CD4-positive, alpha-beta T cell treated with Interleukin-15 for 4 hours (primary cell): ENCODE results near the gene LRBA.
"Not testable (repeated sequence)": the region's sequence is repeated elsewhere in the genome, so short reads cannot be mapped to it uniquely, and the experiment has no call there.

Source experiments
- DNase-seq: peaks from one replicate; pipeline ENCODE4 v3.0.0-alpha.2; 2020; ENCODE audit warnings: low spot score

LRBA gene

GRCh38 chr4:150942539-150942938 lies 72.5 kb downstream of the LRBA start:
- no peak for DNase-seq

DNA sequence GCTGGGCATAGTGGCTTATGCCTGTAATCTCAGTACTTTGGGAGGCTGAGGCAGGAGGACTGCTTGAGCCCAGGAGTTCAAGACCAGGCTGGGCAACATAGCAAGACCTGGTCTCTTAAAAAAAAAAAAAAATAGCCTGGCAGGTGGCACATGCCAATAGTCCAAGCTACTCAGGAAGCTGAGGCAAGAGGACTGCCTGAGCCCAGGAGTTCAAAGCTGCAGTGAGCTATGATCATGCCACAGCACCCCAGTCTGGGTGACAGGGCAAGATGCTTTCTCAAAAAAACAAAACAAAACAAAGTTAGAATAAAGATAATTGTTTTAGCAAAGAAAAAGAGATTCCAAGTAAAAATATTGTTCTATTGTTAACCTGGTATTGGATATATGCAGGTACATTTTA lies 75.0 kb downstream of the LRBA start:
- DNase-seq, result no peak

- DNase-seq, result no peak
These were observed 75.6 kb downstream of the LRBA start for GRCh38 chr4:150939530-150939929.

DNA sequence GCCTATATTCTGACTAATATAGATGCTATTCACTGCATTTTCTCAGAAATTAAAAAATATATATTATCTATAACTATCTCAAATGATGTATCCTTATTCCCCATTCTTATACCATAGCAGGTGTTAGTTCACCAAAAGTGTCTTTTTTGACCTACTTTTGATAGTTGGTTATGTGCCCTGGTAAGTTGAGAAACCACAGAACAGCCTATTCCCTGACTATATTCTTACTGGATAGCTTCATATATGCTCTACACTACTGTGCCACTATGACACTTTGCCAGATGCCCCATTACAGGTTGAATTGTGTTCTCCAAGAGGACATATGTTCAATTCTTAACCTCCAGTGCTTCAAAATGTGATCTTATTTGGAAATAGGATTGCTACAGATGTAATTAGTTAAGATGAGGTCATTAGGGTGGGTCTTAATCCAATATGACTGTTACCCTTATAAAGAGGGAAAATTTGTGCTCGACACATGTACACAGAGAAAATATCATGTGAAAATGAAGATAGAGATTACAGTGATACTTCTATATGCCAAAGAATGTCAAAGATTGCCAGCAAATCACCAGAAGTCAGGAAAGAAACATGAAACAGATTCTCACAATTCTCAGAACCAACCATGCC lies 76.1 kb downstream of the LRBA start:
- no peak for DNase-seq

- no peak for DNase-seq
These were observed 76.7 kb downstream of the LRBA start for GRCh38 chr4:150938417-150938816.

- no peak for DNase-seq
These were observed 81.1 kb downstream of the LRBA start for GRCh38 chr4:150934022-150934421.

DNA sequence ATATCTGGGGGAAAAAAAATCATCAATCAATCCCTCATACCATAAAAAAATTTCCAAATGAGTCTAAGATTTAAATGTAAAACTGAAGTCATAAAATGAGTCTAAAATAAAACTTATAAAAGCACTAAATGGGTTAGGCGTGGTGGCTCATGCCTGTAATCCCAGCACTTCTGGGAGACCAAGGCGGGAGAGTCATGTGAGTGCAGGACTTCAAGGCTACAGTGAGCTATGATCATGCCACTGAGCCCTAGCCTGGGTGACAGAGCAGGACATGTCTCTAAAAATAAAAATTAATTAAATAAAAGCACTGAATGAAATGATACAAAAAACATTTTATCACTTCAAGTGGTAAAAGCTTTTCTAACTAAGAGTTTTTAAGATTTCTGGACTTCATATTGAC lies 83.3 kb downstream of the LRBA start:
- DNase-seq, result no peak

GRCh38 chr4:150931005-150931404 lies 84.1 kb downstream of the LRBA start:
- DNase-seq, result no peak

- no peak for DNase-seq
These were observed 91.1 kb downstream of the LRBA start for GRCh38 chr4:150923945-150924344.

- not testable (repeated sequence) for DNase-seq
These were observed 93.6 kb downstream of the LRBA start for GRCh38 chr4:150921486-150921885.

DNA sequence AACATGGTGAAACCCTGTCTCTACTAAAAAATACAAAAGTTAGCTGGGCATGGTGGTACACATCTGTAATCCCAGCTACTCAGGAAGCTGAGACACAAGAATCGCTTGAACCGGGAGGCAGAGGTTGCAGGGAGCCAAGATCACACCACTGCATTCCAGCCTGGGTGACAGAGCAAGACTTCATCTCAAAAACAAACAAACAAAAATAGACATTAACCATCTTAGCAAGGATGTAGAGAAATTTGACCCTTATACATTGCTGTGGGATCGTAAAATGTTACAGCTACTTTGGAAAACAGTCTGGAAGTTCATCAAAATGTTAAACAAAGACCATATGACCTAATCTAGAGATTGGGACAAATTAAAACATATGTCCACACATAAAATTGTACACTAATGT lies 96.5 kb downstream of the LRBA start:
- DNase-seq, result not testable (repeated sequence)

DNA sequence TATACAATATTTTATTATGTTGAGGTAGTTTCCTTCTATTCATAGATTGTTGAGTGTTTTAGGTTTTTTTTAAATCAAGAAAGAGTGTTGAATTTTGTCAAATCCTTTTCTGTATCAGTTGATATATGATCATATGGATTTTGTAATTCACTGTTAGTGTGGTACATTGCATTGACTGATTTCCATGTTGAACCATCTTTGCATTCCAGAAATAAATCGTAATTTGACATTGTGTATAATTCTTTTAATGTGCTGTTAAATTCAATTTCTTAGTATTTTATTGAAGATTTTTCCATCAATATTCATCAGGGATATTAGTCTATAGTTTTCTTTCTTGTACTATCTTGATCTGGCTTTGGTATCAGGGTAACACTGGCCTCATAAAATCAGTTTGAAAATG lies 103.8 kb downstream of the LRBA start:
- no peak for DNase-seq

- no peak for DNase-seq
These were observed 106.0 kb downstream of the LRBA start for GRCh38 chr4:150909116-150909515.

DNA sequence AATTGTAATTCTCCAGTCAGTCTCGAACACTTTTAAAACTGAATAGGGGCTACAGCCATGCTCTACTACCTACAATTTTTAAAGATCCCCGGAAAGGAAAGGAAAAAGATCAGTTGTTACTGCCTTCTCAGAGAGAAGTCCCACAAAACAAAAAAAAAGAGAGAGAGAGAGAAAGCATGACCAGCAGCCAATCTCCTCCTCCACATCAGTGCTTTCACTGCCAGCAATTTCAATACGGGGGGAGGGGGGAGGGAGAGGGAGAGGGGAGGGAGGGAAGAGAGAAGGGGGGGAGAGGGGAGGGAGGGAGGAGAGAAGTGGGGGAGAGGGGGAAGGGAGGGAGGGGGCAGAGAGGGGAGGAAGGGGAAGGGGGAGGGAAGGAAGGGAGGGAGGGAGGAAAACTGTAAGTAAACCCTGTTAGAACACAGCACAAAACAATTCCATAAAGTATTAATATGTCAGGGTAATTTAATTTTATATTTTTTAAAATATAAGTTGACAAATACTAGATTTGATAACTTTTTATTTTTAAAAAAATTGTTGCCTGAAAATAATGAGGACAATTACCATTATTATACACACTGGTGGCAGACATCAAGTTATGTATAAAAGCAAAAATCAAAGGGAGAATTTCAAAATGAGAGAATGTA lies 108.0 kb downstream of the LRBA start:
- DNase-seq, result no peak

DNA sequence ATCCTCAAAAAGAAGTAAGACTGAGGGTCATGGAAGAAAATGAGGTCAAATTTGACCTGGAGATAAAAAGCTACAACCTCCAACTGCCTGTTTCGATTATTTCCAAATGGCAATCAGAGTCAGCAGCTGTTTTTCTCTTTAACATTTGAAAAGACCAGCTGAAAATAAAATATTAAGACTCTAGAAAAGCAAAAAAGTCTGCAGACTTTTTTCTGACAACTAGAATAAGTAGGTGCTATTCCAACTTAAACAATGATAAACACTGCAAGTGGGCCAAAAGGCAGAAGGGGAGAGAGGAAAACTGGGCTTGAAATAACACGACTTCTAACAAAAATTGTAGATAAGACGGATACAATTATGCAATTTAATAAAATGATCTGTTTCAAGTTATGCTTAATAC lies 110.4 kb downstream of the LRBA start:
- DNase-seq, result no peak

GRCh38 chr4:150903603-150904002 lies 111.5 kb downstream of the LRBA start:
- no peak for DNase-seq

DNA sequence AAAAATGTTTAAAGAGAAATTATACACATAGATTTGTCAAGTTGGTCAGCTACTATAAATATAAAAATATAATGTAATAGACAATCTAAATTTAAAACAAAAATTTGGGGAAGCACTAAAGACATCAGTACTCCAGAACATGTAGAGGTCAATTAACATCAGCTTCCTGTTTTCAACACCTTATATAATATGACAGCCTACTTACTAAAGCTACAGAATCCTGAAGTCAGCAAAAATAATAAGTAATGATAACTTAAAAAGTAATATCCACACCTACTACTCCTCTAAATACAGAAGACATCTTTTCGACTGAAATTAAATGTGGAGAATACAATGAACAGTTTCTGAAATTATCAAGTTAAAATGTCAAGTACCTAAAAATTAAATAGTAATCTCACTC lies 118.6 kb downstream of the LRBA start:
- DNase-seq, result no peak

- no peak for DNase-seq
These were observed 124.8 kb downstream of the LRBA start for GRCh38 chr4:150890246-150890645.

GRCh38 chr4:150889306-150889705 lies 125.8 kb downstream of the LRBA start:
- DNase-seq, result no peak

GRCh38 chr4:150888625-150889024 lies 126.5 kb downstream of the LRBA start:
- DNase-seq, result no peak

GRCh38 chr4:150888217-150888616 lies 126.9 kb downstream of the LRBA start:
- DNase-seq, result no peak

- no peak for DNase-seq
These were observed 128.5 kb downstream of the LRBA start for GRCh38 chr4:150886597-150886996.

GRCh38 chr4:150884625-150885024 lies 130.5 kb downstream of the LRBA start:
- DNase-seq, result no peak

GRCh38 chr4:150875367-150875766 lies 139.7 kb downstream of the LRBA start:
- no peak for DNase-seq
